NK-92 (cell line): Measurements from ENCODE around the gene TMEM132D.

Experiments
- DNase-seq: peaks from one replicate; lab custom pipeline; 2025; ENCODE audit not compliant: unreplicated experiment; lab: John Stamatoyannopoulos, UW

Gene TMEM132D

GRCh38 chr12:129873111-129873832 is 30.6 kb downstream of the TMEM132D start:
- DNase-seq, result no peak

DNA sequence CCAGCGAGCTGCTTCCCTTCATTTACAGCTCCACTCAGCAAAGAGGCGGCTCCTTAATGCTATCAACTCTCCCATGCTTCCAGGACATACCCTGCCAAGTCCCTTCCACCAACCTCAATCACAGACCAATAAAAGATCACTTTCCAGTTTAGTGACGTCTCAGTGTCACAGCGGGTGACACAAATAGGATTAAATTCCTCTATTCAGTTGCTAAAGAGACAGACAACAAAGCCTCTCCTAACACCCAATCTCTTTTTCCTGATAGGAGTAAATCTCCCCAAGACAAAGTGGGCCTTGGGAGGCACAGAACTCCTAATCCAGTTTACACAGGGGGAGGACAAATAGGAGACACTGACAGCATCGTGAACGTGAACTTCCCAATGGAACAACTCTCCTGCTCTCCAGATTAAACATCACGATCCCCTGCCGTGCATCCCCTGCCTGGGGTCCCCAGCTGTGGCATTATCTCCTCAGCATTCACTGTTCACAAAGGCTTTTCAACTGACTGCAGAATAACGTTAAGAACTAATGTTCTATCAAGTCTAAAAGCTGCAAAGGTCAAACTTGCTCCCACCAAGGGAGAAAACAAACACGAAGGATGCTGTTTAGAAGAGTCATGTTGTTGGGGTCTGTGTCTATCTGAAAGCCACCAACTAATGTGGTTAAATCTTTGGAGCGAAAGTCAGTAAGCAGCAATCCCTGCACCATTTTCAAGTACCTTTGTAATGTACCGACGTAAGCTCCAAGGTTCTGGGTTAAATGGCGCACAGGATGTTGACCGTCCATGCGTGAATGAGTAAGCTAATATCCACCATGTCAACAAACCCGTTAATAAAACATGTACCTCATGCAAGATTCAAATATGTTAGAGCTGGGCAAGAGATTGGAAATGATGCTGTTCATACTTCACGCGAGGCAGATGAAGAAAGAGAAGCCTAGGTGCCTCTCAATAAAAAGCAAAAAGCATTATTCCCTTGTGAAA is 31.5 kb downstream of the TMEM132D start:
- no peak for DNase-seq

DNA sequence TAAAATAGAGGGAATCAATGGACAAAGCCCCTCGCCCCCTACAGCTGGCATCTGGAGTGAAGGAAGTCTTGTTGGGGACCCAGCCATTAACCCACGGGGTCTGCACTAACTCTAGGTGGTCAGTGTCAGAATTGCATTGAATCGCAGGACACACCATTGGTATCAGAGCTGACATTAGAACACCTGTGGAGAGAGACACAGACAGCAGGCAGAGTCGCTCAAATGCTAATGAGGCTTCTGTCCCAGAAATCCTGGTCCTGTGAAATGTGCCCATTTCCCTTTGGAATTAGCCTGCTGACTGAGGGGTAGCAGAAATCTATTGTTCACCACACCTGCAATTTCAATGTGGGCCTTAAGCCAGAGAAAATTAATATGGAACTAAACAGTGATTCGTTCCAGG is 33.0 kb downstream of the TMEM132D start:
- no peak for DNase-seq

DNA sequence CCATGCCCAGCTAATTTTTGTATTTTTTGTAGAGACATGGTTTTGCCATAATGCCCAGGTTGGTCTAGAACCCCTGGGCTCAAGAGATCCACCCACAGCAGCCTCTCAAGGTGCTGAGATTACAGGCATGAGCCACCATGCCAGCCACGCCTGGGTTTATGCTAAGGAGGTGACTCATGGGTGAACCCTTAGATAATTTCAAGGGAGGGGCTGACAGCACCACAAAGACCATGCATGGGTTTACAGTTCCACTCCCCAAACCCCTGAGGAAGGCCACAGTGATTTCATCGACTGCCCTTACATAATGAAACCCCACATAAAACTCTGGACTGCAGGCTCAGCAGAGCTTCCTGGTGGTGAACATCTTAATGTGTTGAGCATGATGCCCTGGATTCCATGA is 33.7 kb downstream of the TMEM132D start:
- DNase-seq, result no peak

DNA sequence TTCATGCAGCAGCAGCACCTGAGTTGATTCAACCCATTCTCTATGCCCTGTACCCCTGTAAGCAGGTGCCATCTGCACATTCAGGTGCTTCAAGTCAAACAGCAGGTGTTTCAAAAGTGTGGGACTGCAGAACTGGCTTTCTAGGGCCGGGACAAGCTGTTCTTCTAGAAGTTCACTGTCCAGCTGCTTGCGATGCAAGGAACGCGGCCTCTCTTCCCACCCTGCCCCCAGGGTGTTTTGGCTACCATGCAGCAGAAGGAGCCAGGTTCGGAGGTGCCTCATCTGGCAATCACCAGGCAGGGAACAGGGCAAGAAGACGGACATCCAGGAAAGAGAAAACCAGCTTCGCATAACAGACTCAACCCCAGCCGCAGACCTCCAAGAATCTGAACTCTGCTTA is 35.2 kb downstream of the TMEM132D start:
- no peak for DNase-seq

DNA sequence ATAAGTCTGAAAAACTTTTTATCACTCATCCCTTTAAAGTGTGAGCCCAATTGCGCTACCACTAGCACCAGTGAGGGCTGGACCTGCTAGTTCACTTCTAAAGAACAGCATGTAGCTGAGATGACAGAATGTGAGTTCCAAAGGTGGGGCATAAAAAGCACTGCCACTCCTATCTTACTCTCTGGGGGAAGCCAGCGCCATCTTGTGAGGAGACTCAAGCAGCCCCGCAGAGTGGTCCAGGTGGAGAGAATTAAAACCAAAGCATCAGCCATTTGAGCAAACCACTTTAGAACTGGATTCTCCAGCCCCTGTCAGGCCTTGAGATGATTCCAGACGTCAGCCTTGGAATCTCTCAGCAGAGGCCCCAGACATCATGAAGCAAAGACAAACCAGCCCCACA is 39.9 kb downstream of the TMEM132D start:
- DNase-seq, result no peak

- no peak for DNase-seq
These were observed 41.2 kb downstream of the TMEM132D start for GRCh38 chr12:129862561-129863175.

GRCh38 chr12:129861951-129862350 is 41.9 kb downstream of the TMEM132D start:
- no peak for DNase-seq

GRCh38 chr12:129854591-129854990 is 49.2 kb downstream of the TMEM132D start:
- DNase-seq, result no peak

GRCh38 chr12:129851296-129851695 is 52.5 kb downstream of the TMEM132D start:
- DNase-seq, result no peak

- DNase-seq, result no peak
These were observed 54.9 kb downstream of the TMEM132D start for GRCh38 chr12:129848876-129849275.

DNA sequence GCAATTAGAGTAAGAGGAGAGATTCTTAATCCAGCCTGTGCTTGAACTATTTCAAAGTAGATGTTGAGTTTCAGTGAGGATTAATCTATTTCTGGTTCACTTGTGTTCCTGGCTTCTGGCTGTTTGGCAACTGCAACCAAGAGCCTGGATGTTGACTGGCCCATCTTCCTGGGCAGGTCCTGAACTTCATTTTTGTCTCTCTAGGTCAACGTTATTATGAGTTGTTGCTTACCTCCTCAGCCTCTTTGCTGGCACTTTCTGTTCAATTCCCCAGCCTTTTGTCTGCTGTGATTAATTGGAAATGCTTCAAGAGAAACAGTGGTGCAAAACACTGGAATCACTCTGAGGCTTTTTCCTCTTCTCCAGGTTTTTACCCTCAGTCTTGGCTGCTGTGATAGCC is 56.8 kb downstream of the TMEM132D start:
- DNase-seq, result no peak

- no peak for DNase-seq
These were observed 59.1 kb downstream of the TMEM132D start for GRCh38 chr12:129844662-129845220.

DNA sequence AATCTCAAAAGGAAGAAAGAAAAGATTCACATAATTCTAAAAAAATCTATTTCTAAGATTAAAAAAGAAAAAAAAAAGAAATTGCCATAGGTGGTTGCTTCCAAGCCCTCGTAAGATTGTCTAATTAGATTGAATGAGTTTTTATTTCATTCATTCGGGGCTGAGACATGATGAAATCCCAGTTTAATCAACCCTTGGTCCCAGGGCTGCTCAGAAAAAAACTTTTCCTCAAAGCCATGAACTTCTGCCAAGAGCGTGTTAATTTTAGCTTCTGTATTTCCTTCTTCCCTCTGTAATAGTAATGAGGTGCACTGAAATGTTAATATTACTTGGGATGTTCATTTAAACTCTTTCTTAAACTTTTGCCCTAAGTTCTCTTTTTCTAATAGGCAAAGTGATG is 62.6 kb downstream of the TMEM132D start:
- no peak for DNase-seq

- DNase-seq, result no peak
These were observed 63.5 kb downstream of the TMEM132D start for GRCh38 chr12:129840145-129840884.

DNA sequence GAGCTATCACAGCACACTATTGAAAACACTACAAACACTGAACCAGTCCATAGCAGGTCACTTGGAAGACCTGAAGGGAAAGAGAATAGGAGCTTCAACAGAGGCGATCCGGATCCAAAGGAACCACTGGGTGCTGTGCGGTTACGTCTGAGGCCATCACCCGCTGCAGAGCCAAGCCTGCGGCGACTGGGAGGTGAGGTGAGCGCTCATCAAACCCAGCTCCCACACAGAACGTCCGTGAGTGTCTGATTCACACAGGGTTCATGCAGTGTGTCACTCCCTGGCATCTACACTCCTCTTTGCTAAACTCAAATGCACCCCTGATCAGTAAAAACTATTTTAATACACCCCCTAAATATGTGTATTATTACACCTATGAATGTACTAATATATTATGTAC is 64.1 kb downstream of the TMEM132D start:
- no peak for DNase-seq

GRCh38 chr12:129831294-129831693 is 72.5 kb downstream of the TMEM132D start:
- no peak for DNase-seq

- no peak for DNase-seq
These were observed 73.0 kb downstream of the TMEM132D start for GRCh38 chr12:129830796-129831195.

- no peak for DNase-seq
These were observed 75.9 kb downstream of the TMEM132D start for GRCh38 chr12:129827866-129828384.

DNA sequence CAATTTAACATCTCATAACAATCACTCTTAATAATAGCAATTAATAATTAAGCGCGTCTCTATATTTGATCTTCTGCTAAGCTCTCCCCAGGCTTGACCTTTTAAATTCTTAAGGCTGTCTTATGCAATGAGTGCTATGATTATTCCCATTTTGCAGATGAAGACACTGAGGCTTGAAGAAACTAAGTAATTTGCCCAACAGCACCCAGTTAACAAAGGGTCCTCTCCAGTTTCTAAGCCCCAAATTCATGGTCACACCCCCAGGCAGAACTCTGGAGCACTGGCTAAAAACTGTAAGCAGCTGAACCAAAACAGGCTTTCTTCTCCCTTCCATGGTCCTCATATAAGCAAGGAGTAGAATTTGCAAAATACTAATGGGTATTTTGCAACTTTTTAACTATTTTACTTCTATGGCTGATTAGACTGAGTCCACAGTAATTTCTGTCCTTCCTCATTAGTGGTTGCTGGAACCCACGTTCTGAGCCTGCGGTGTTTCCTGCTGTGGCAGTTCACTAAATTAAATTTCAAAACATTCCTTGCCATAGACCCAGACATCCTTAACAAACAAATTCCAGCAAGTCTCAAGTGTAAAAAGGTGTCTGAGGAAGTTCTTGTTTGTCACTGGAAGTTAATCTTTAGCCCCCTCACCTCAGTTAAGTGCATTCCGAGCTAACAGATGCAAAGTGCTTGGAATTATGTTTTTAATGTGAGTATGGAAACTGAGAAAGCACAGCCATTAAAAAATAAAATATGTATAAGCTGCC is 76.5 kb downstream of the TMEM132D start:
- no peak for DNase-seq
